Measurements from ENCODE around the gene MESD.

DNA sequence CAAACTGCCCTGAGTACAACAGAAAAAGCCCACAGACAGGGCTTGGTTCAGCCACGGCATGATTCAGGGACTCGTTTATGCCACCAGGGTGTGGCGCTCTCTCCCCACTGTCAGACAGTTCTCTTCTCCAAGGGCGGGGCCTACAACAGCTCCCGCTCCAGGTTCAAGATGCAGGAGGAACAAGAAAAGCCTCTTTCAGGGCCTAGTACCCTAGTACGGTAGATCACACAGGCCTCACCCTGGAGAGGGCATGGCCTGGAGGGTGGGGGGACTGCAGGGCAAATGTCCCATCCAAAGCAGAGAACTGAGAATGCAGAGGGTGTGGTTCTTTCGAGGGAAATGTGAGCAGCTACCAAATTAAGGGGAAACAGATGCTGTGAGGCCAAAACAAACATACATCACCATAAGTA, 12.0 kb downstream of the MESD start:
- TF ChIP-seq, protein P1, sequence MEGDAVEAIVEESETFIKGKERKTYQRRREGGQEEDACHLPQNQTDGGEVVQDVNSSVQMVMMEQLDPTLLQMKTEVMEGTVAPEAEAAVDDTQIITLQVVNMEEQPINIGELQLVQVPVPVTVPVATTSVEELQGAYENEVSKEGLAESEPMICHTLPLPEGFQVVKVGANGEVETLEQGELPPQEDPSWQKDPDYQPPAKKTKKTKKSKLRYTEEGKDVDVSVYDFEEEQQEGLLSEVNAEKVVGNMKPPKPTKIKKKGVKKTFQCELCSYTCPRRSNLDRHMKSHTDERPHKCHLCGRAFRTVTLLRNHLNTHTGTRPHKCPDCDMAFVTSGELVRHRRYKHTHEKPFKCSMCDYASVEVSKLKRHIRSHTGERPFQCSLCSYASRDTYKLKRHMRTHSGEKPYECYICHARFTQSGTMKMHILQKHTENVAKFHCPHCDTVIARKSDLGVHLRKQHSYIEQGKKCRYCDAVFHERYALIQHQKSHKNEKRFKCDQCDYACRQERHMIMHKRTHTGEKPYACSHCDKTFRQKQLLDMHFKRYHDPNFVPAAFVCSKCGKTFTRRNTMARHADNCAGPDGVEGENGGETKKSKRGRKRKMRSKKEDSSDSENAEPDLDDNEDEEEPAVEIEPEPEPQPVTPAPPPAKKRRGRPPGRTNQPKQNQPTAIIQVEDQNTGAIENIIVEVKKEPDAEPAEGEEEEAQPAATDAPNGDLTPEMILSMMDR (IDR thresholded peaks at IDR 0.05; ENCODE audit: low read depth, low read length), result peak; percentile 96
- TF ChIP-seq EZH2phosphoT487 (IDR thresholded peaks at IDR 0.05; ENCODE audit: low read depth), result no peak
